ENCODE results near the gene GPR156.

The GPR156 gene

DNA sequence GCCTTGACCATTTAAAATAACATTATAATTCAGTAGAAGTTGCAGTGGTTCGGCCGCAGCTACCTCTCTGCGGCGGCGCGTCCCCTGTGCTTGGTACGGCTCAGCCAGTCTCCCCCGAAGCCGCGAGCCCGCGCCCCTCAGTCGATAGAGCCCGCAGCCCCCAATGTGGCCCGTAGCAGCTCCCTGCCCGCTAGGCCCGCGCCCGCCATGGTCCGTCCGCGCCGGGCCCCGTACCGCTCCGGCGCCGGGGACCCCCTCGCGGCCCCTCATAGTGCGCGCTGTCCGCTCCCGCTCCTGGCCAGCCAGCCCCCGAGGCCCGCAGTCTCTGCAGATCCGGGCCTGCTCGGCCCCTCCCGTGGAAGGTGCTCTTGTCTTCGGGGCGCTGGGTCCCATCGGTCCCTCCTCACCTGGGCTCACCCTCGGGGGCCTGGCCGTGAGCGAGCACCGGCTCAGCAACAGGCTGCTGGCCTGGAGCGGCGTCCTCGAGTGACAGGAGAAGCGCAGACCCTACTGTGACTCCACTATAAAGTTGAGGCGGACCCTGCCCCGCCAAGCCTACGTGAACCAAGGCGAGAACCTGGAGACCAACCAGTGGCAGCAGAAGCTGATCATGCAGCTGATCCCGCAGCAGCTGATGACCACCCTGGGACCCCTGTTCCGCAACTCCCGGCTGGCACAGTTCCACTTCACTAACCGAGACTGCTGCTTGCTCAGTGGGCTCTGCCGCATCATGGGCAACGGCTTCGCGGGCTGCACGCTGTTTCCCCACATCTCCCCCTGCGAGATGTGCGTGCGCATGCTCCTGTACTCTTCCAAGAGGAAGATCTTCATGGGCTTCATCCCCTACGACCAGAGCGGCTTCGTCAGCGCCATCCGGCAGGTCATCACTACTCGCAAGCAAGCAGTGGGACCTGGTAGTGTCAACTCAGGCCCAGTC, 21.8 kb upstream of the GPR156 start:
- Histone ChIP-seq H3K4me3 (ENCODE audit: insufficient read depth, low read length, poor library complexity, severe bottlenecking) (no peak overlapping the region), H3K9me3 (ENCODE audit: insufficient read depth, low read length) (no peaks in the 10 kb centered on the region), H4K20me1 (ENCODE audit: low read depth, low read length) (no peaks in the 10 kb centered on the region), H2AFZ (ENCODE audit: low read depth, low read length, severe bottlenecking) (no peak overlapping the region), H3F3A (ENCODE audit: insufficient read depth) (no peaks in the 10 kb centered on the region), H3K9ac (ENCODE audit: low read length) (no peak overlapping the region), H3K79me2 (ENCODE audit: insufficient read depth, low read length) (no peaks in the 10 kb centered on the region), H3K4me2 (ENCODE audit: low read depth, low read length, poor library complexity, severe bottlenecking) (no peak overlapping the region), H3K9me2 (replicated peaks; ENCODE audit: insufficient read depth, low read length) (no peaks in the 10 kb centered on the region), H3K27ac (ENCODE audit: low read depth, low read length) (no peak overlapping the region), H3K27me3 (ENCODE audit: low read length) (no peaks in the 10 kb centered on the region), H3K36me3 (ENCODE audit: low read length) (no peaks in the 10 kb centered on the region)
- TF ChIP-seq EZH2phosphoT487 (conservative IDR thresholded peaks at IDR 0.05; ENCODE audit: low read length) = no peak
- TF ChIP-seq, protein P1, sequence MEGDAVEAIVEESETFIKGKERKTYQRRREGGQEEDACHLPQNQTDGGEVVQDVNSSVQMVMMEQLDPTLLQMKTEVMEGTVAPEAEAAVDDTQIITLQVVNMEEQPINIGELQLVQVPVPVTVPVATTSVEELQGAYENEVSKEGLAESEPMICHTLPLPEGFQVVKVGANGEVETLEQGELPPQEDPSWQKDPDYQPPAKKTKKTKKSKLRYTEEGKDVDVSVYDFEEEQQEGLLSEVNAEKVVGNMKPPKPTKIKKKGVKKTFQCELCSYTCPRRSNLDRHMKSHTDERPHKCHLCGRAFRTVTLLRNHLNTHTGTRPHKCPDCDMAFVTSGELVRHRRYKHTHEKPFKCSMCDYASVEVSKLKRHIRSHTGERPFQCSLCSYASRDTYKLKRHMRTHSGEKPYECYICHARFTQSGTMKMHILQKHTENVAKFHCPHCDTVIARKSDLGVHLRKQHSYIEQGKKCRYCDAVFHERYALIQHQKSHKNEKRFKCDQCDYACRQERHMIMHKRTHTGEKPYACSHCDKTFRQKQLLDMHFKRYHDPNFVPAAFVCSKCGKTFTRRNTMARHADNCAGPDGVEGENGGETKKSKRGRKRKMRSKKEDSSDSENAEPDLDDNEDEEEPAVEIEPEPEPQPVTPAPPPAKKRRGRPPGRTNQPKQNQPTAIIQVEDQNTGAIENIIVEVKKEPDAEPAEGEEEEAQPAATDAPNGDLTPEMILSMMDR (IDR thresholded peaks at IDR 0.05; ENCODE audit: insufficient read depth, low read length, poor library complexity, severe bottlenecking) = no peak

DNA sequence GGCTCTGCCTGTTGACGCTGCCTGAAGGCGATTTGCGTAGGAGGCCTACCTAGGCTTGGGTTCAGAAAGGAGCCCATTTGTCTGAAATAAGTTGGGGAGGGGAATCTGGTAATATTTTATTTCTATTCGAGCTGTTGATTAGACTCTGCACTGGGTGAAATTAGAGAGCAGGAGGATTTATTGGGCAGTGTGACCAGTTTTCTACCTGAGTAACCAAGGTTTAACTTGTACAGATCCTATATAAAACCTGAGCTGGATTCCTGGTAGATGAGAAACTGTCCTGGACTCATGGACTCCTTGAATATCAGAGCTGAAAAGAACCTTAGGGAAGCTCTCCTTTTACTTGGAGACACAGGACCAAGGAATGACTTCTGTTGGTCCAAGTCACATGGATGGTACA, 19.6 kb upstream of the GPR156 start:
- no peaks in the 10 kb centered on the region for H3F3A ChIP-seq (ENCODE audit: insufficient read depth)
- no peak overlapping the region for H3K4me2 ChIP-seq (ENCODE audit: low read depth, low read length, poor library complexity, severe bottlenecking)
- no peaks in the 10 kb centered on the region for H3K9me3 ChIP-seq (ENCODE audit: insufficient read depth, low read length)

DNA sequence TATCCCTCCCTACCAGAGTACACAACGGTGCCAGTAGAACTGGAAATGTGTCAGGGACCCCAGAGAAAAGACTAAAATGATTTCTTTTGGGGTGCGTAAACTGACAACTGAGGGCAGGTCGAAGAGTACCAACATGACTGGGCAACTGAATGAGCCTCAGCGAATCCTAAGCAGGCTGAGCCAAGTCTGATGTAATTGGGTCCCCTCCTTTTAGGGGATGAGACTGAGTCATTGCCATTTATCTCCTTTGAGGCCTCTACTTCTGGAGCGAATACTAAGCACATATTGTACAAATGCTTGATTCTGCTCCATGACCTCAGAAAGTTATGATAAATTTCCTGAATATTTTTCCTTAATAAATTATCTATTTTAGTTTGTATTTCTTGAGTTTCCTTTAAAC, 17.3 kb upstream of the GPR156 start:
- Histone ChIP-seq H4K20me1 (ENCODE audit: low read depth, low read length) (no peaks in the 10 kb centered on the region), H3K9ac (ENCODE audit: low read length) (no peak overlapping the region), H3K4me3 (ENCODE audit: insufficient read depth, low read length, poor library complexity, severe bottlenecking) (no peak overlapping the region), H3F3A (ENCODE audit: insufficient read depth) (no peaks in the 10 kb centered on the region), H3K79me2 (ENCODE audit: insufficient read depth, low read length) (no peaks in the 10 kb centered on the region), H2AFZ (ENCODE audit: low read depth, low read length, severe bottlenecking) (no peak overlapping the region), H3K27ac (ENCODE audit: low read depth, low read length) (no peak overlapping the region), H3K4me2 (ENCODE audit: low read depth, low read length, poor library complexity, severe bottlenecking) (no peak overlapping the region), H3K36me3 (ENCODE audit: low read length) (no peaks in the 10 kb centered on the region), H3K27me3 (ENCODE audit: low read length) (no peaks in the 10 kb centered on the region), H3K9me3 (ENCODE audit: insufficient read depth, low read length) (no peaks in the 10 kb centered on the region), H3K9me2 (replicated peaks; ENCODE audit: insufficient read depth, low read length) (no peaks in the 10 kb centered on the region)
- TF ChIP-seq, protein P1 (IDR thresholded peaks at IDR 0.05; ENCODE audit: insufficient read depth, low read length, poor library complexity, severe bottlenecking) = no peak
- TF ChIP-seq EZH2phosphoT487 (conservative IDR thresholded peaks at IDR 0.05; ENCODE audit: low read length) = no peak

More for the DNA sequence above, 19.6 kb upstream of the GPR156 start:
- Histone ChIP-seq H3K9ac (ENCODE audit: low read length) (no peak overlapping the region), H3K9me2 (replicated peaks; ENCODE audit: insufficient read depth, low read length) (no peaks in the 10 kb centered on the region), H2AFZ (ENCODE audit: low read depth, low read length, severe bottlenecking) (no peak overlapping the region), H3K4me3 (ENCODE audit: insufficient read depth, low read length, poor library complexity, severe bottlenecking) (no peak overlapping the region), H4K20me1 (ENCODE audit: low read depth, low read length) (no peaks in the 10 kb centered on the region), H3K27me3 (ENCODE audit: low read length) (no peaks in the 10 kb centered on the region), H3K79me2 (ENCODE audit: insufficient read depth, low read length) (no peaks in the 10 kb centered on the region), H3K36me3 (ENCODE audit: low read length) (no peaks in the 10 kb centered on the region), H3K27ac (ENCODE audit: low read depth, low read length) (no peak overlapping the region)
- no peak for TF ChIP-seq EZH2phosphoT487 (conservative IDR thresholded peaks at IDR 0.05; ENCODE audit: low read length)
- TF ChIP-seq, protein P1 (IDR thresholded peaks at IDR 0.05; ENCODE audit: insufficient read depth, low read length, poor library complexity, severe bottlenecking) = no peak
